ENCODE measurements around the gene FRAT1.

FRAT1 gene

DNA sequence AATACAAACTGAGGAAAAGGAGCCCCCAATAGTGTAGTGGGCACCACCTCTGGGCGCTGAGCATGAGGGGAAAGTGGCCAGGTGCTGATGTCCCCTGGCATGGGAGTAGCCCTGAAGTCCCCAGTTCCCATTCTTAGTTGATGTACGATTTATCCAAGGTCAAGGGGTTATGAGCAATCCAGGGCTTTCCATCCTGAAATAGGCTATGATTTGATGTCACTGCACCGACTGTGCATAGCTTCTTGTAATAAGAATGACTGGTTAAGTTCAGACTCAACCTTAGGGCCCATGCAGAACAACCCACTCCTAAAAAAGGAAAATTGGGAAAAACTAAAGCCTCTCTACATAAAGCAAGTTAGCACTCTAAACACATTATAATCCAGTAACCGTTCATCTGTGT is 4.4 kb downstream of the FRAT1 start:
- Histone ChIP-seq H3K4me2 (no peak overlapping the region), H3K36me3 (ENCODE audit: insufficient read depth) (no peaks in the 10 kb centered on the region), H3K79me2 (ENCODE audit: insufficient read depth, low read depth) (no peaks in the 10 kb centered on the region), H4K20me1 (ENCODE audit: insufficient read depth) (no peaks in the 10 kb centered on the region), H3K9ac (no peak overlapping the region), H2AFZ (ENCODE audit: low read depth) (no peak overlapping the region), H3K27me3 (ENCODE audit: insufficient read depth, low read depth) (no peaks in the 10 kb centered on the region), H3K4me3 (IDR thresholded peaks at IDR 0.05; ENCODE audit: insufficient read depth, low read depth, low read length) (no peak overlapping the region), H3K27ac (no peak overlapping the region), H3K4me1 (ENCODE audit: low read depth, poor library complexity, severe bottlenecking) (peaks cover 32% of the 10 kb centered on the region)
- no peak for TF ChIP-seq CTCF (conservative IDR thresholded peaks at IDR 0.05; ENCODE audit: low read depth, low read length)

DNA sequence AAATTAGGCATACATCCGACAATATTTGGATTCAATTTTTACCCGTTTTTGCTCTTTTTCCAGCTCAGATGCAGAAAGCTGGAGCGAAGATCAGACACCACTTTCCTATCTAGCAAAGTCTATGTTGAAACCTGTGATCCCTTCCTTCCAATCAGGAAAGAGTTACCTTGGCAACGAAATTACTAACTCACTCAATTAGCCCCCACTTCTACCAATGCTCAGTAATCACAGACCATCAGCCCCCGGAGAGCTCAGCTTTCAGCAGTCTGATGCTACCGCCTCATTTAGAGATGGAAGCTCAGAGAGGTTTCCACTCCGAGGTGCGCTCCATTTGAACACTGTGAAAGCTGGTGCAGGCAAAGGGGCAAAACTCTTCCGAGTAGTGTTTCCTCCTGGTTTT is 6.7 kb downstream of the FRAT1 start:
- no peak overlapping the region for H3K4me3 ChIP-seq (IDR thresholded peaks at IDR 0.05; ENCODE audit: insufficient read depth, low read depth, low read length)
- H3K36me3 ChIP-seq (ENCODE audit: insufficient read depth), result no peaks in the 10 kb centered on the region
- no peak overlapping the region for H3K27ac ChIP-seq
- no peak overlapping the region for H2AFZ ChIP-seq (ENCODE audit: low read depth)
- peaks cover 48% of the 10 kb centered on the region for H3K4me1 ChIP-seq (ENCODE audit: low read depth, poor library complexity, severe bottlenecking)
- no peaks in the 10 kb centered on the region for H3K27me3 ChIP-seq (ENCODE audit: insufficient read depth, low read depth)
- H3K4me2 ChIP-seq, result no peak overlapping the region
- no peaks in the 10 kb centered on the region for H4K20me1 ChIP-seq (ENCODE audit: insufficient read depth)
- H3K9ac ChIP-seq, result no peak overlapping the region
- peaks cover 10% of the 10 kb centered on the region; the same call in 1 of the 2 replicates for H3K79me2 ChIP-seq (ENCODE audit: insufficient read depth, low read depth)
- TF ChIP-seq CTCF (conservative IDR thresholded peaks at IDR 0.05; ENCODE audit: low read depth, low read length), result no peak

- H3K79me2 ChIP-seq (ENCODE audit: insufficient read depth, low read depth), result peaks cover 28% of the 10 kb centered on the region
- H3K4me3 ChIP-seq (IDR thresholded peaks at IDR 0.05; ENCODE audit: insufficient read depth, low read depth, low read length), result no peak overlapping the region
- no peak overlapping the region for H3K9ac ChIP-seq
- peaks cover 55% of the 10 kb centered on the region for H3K4me1 ChIP-seq (ENCODE audit: low read depth, poor library complexity, severe bottlenecking)
- no peak overlapping the region; the same call in 1 of the 2 replicates for H3K27ac ChIP-seq
- H3K36me3 ChIP-seq (ENCODE audit: insufficient read depth), result no peaks in the 10 kb centered on the region
- peak overlapping the region; percentile 27; the same call in 1 of the 2 replicates for H3K4me2 ChIP-seq
- H3K27me3 ChIP-seq (ENCODE audit: insufficient read depth, low read depth), result no peaks in the 10 kb centered on the region
- TF ChIP-seq CTCF (conservative IDR thresholded peaks at IDR 0.05; ENCODE audit: low read depth, low read length), result no peak
- H4K20me1 ChIP-seq (ENCODE audit: insufficient read depth), result no peaks in the 10 kb centered on the region
- H2AFZ ChIP-seq (ENCODE audit: low read depth), result no peak overlapping the region
These were observed 8.6 kb downstream of the FRAT1 start for GRCh38 chr10:97327348-97328294.

GRCh38 chr10:97328646-97329453 is 9.8 kb downstream of the FRAT1 start:
- Histone ChIP-seq H3K27ac (peak overlapping the region; percentile 51; the same call in 1 of the 2 replicates), H4K20me1 (ENCODE audit: insufficient read depth) (no peaks in the 10 kb centered on the region), H3K4me1 (ENCODE audit: low read depth, poor library complexity, severe bottlenecking) (peaks cover 55% of the 10 kb centered on the region), H3K4me2 (peak overlapping the region; percentile 72), H2AFZ (ENCODE audit: low read depth) (no peak overlapping the region), H3K9ac (no peak overlapping the region), H3K36me3 (ENCODE audit: insufficient read depth) (no peaks in the 10 kb centered on the region), H3K4me3 (IDR thresholded peaks at IDR 0.05; ENCODE audit: insufficient read depth, low read depth, low read length) (no peak overlapping the region), H3K27me3 (ENCODE audit: insufficient read depth, low read depth) (no peaks in the 10 kb centered on the region), H3K79me2 (ENCODE audit: insufficient read depth, low read depth) (peaks cover 40% of the 10 kb centered on the region)
- no peak for TF ChIP-seq CTCF (conservative IDR thresholded peaks at IDR 0.05; ENCODE audit: low read depth, low read length)
